HG03469 (cell line): ENCODE results near the gene LENG9.
"Not testable (repeated sequence)": the region's sequence is repeated elsewhere in the genome, so short reads cannot be mapped to it uniquely, and the experiment has no call there.

ENCODE experiments used
- ATAC-seq: cut with Tn5 transposase; IDR thresholded peaks from one replicate; pipeline ENCODE4 v1.9.1; 2021; ENCODE audit warnings: mild to moderate bottlenecking, moderate library complexity, moderate number of reproducible peaks; ENCODE audit not compliant: unreplicated experiment

The LENG9 gene

GRCh38 chr19:54459282-54460229 is 4.0 kb downstream of the LENG9 start:
- ATAC-seq = no peak

DNA sequence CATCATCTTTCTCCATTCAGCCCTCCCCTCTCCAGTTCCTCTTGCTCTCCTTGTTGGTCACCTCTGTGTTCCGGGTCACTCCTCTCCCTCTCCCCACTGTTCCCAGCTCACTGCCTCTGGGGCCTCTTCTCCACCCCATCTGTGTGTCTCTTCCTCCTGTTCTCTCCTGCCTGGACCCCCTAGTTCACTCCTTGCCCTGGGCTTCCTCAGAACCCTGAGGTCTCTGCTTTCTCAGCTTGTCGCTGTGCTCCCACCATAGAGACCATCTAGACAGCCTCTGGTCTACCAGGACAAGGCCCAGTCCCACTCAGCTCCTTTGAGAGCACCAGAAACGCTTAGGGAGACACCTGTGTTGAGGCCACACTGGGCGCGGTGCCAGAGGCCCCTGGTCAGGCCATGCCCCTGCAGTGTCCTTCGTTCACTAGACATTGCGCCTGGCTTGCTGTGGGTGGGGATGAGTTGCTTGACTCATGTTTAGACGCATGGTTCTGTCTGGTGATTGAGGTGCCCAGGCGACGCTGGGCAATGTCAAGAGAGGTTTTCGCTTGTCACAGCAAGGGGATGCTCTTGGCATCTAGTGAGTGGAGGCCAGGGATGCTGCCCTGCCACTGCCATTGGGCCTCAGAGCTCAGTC is 4.8 kb downstream of the LENG9 start:
- ATAC-seq = no peak

DNA sequence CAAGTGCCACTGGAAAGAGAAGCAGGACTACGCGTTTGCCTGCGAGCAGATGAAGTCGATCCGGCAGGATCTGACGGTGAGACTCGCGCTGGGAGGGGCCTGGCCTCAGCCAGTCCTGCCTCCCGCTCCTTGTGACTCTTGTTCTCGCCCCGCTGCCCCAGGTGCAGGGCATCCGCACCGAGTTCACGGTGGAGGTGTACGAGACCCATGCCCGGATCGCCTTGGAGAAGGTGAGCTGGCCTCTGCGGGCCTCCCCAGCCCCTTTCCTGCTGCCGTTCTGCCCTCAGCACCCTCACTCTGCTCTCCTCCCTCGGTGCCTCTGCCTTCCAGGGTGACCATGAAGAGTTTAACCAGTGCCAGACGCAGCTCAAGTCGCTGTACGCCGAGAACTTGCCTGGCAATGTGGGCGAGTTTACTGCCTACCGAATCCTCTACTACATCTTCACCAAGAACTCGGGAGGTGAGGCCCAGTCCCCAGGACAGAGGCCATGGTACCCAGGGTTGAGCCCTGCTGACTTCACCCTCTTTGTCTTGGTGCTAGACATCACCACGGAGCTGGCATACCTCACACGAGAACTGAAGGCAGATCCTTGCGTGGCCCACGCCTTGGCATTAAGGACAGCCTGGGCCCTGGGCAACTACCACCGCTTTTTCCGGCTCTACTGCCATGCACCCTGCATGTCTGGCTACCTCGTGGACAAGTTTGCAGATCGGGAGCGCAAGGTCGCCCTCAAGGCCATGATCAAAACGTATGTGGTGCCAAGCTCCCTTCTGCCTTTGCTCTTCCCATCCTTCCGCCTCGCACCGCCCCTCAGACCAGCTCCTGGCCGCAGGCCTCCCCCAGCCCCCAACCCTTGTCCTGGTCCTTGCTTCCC is 5.6 kb downstream of the LENG9 start:
- no peak for ATAC-seq

- ATAC-seq = no peak
Observed at GRCh38 chr19:54456423-54457373, 6.9 kb downstream of the LENG9 start.

DNA sequence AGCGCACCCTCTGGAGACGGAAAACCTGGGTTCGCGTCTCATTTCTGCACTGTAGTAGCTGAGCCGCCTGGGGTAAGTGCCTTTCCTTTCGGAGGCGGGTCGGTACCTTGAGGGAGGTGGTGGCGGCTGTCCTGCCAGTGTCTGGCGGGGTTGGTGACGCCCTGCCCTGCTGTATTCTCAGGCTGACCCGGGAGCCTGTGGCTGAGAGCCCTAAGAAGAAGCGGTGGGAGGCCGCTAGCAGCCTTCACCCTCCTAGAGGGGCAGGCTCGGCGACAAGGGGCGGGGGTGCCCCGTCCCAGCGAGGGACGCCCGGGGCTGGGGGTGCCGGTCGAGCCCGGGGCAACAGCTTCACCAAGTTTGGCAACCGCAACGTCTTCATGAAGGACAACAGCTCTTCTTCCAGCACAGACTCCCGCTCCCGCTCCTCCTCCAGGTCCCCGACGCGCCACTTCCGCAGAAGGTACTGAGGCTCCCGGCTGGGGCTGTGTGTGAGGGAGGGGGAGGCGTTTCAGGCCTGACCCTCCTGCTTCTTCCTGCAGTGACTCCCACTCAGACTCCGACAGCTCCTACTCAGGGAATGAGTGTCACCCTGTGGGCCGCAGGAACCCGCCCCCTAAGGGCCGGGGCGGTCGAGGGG is 7.7 kb downstream of the LENG9 start:
- ATAC-seq = no peak

GRCh38 chr19:54454781-54455675 is 8.6 kb downstream of the LENG9 start:
- ATAC-seq = no peak

DNA sequence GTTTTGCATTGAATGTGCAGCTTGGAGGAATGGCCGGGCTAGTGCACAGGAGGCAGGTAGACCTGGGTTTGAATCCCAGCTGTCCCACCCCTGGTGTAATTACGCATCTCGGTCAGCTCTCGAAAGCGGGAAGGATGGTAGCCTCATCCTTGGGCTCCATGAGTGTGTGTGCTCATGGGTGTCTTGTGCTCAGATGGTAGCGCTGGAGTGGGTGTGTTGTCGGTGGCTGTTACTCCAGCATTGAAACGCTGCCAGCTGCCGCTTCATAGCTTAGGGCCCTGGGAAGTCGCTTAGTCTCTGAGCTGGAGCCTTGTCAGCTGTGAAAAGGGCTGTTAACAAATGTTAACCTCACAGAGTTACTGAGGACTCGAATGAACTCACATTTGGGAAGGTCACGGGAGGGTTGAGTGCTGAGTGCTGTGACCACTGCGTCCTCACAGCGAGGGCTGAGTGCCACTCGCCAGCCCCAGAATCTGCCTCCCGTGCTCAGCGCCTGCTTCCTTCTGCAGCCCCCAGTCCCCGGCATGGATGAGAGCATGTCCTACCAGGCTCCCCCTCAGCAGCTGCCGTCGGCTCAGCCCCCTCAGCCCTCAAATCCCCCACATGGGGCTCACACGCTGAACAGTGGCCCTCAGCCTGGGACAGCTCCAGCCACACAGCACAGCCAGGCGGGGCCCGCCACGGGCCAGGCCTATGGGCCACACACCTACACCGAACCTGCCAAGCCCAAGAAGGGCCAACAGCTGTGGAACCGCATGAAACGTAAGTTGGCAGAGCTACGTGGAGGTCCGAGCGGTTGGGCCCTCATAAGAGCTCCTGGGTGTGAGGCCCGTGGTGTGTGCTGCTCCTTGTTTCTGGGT is 9.4 kb downstream of the LENG9 start:
- ATAC-seq = no peak

- ATAC-seq = no peak
Observed at GRCh38 chr19:54452626-54453025, 11.0 kb downstream of the LENG9 start.

GRCh38 chr19:54451997-54452396 is 11.6 kb downstream of the LENG9 start:
- ATAC-seq = no peak

- no peak for ATAC-seq
Observed at GRCh38 chr19:54451331-54451871, 12.2 kb downstream of the LENG9 start.

DNA sequence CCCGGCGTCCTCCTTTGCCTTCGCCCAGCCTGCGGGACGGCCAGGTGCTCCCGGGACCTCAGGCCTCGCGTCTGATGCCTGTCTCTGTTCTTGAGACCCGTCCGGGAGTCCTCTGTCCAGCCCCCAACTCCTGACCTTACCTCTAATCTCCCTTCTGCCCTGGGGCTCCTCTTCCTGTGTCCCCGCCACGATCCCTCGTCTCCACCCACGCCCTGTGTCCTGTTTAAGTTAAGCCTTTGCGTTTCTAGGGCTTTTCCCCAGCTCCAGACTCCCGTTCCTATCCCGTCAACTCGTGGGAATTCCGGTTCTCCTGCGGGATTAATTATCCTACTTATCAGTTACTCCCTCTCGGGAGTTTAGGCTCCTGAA is 13.9 kb downstream of the LENG9 start:
- no peak for ATAC-seq

DNA sequence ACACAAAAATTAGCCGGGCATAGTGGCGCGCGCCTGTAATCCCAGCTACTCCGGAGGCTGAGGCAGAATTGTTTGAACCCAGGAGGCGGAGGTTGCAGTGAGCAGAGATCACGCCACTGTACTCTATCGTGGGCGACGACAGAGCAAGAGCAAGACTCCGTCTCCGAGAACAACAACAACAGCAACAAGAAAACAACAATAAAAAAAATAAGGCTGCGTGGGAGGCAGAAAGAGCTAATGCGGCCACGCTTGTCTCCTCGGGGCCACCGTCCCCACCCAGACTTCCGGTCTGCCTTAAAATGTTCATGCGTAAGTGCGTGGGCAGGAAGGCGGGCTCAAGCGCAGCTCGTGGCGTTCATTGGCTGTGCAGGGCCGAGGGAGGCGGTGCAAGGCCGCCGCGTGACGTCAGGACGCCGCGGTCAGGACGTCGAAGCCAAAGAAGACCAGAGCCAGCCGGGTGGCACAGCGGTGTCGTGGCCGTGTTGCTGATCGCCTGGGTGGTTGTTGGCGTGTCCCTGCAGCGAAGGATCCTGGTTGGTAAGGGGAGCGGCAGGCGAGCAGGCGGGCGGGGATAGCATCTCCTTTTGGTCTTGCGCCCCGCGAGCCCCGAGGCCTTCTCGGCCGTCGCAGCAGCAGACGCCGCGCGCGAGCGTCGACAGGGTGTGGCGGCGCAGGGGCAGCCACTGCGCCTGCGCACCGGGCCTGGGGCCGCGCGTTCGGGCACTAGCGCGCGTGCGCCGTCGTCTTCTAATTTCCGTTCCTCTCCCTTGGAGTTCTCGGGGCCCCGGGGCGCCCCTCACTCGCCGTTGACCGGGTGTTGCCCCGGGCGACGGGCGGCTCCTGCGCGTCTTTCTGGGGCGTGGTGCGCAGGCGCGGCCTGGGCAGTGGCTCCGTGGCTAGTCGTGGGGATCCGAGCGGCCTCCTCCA is 14.5 kb downstream of the LENG9 start, which contains the start of gene LENG8:
Gene LENG8, plus strand, starts transcription at position 426 of the 927 bp plus-strand sequence. CDS start 2,146 bp downstream, outside the sequence.
- ATAC-seq = peak; percentile 59

DNA sequence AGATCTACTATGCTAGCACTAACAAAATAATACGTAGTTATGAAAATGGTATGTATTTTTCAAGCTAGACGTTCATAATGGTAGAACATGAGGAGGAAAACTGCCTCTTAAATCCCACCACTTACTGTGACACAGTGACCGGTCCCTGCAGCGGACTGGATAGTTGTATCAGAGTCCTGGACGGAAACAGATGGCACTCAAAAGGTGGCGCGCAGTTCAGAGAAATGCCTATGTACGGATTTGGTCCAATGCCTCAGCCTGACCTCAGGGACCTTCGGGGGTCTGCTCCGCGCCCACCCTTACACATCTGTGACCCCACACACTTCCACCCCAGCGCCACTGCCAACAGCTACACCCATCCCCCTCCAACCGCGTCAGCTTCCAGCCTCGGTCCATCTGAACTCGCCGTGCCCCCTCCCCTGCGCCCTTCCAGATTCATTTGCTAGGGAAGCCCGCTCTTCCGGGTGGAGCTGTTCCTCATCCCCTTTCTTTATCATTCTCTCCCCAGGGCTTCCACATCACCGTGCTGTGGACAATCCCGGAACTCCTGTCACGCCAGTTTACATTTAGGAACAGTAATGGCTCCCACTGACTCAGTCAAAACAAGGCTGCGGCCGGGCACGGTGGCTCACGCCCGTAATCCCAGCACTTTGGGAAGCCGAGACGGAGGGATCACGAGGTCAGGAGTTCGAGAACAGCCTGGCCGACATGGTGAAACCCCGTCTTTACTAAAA is 15.4 kb downstream of the LENG9 start:
- no peak for ATAC-seq

- ATAC-seq = not testable (repeated sequence)
Observed at GRCh38 chr19:54446349-54446748, 17.2 kb downstream of the LENG9 start.

DNA sequence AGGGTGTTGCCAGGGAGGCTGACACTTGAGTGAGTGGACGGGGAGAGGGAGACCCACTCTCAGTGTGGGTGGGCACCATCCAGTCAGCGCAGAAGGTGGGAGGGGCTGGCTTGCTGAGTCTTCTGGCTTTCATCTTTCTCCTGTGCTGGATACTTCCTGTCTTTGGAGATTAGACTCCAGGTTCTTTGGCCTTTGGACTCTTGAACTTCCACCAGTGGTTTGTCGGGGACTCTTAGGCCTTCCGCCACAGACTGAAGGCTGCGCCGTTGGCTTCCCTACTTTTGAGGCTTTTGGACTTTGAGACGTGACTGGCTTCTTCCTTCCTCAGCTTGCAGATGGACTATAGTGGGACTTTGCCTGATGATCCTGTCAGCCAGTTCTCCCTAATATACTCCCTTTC is 18.8 kb downstream of the LENG9 start:
- no peak for ATAC-seq

DNA sequence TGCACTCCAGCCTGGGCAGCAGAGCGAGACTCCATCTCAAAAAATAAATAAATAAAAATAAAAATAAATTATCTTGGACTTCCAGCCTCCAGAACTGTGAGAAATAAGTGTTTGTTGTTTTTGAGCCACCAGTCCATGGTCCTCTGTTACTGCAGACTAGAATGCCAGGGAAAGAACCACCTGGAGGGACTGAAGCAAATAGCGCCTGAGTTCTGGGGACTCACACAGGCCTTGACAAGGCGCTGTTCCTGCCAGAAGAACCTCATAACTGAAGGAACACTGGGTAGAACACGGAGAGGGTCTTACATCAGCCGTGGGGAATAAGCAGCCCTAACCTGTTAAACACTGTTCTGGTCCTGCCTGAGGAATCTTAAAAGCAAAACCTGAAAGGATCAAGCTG is 22.9 kb downstream of the LENG9 start:
- no peak for ATAC-seq
